Subcutaneous abdominal adipose tissue (tissue), 5 donors: ENCODE data around the gene TIMELESS.

Experiments used
- H3K27ac ChIP-seq: one replicate; pipeline ENCODE4 v1.7.0; 2013; ENCODE audit warnings: low read depth, mild to moderate bottlenecking, inconsistent platforms, low read length, moderate library complexity
- H3K27me3 ChIP-seq, 5 donors: one replicate each; pipeline ENCODE4 v1.7.0; 2013; ENCODE audit warnings: low read length in 5 of 5, inconsistent platforms in 1 of 5; ENCODE audit not compliant: control insufficient read depth in 5 of 5, insufficient read depth in 4 of 5
- H3K36me3 ChIP-seq, 5 donors: one replicate each; pipeline ENCODE4 v1.7.0; 2013; ENCODE audit warnings: low read length in 5 of 5; ENCODE audit not compliant: control insufficient read depth in 5 of 5, insufficient read depth in 5 of 5
- H3K4me1 ChIP-seq, 5 donors: one replicate each; pipeline ENCODE4 v1.7.0; 2013; ENCODE audit warnings: low read length in 5 of 5, mild to moderate bottlenecking in 3 of 5, moderate library complexity in 1 of 5; ENCODE audit not compliant: control insufficient read depth in 5 of 5, insufficient read depth in 5 of 5
- H3K4me3 ChIP-seq, 5 donors: one replicate each; pipeline ENCODE4 v1.7.0; 2013; ENCODE audit warnings: low read length in 5 of 5, low read depth in 1 of 5
- H3K9ac ChIP-seq, 5 donors: one replicate each; pipeline ENCODE4 v1.7.0; 2013; ENCODE audit warnings: low read length in 5 of 5, mild to moderate bottlenecking in 4 of 5, moderate library complexity in 3 of 5
- H3K9me3 ChIP-seq, 5 donors: one replicate each; pipeline ENCODE4 v1.7.0; 2013; ENCODE audit warnings: low read length in 5 of 5; ENCODE audit not compliant: control insufficient read depth in 5 of 5
- donor health status: healthy.
- donor health status: healthy.
- donor health status: healthy.
- donor health status: healthy.
- donor health status: healthy.

The TIMELESS gene

GRCh38 chr12:56366948-56367347 lies 82.3 kb downstream of the TIMELESS start:
- Histone ChIP-seq H3K4me1 (no peaks in the 10 kb centered on the region), H3K4me3 (no peak overlapping the region), H3K27ac (no peak overlapping the region), H3K9ac (no peak overlapping the region), H3K9me3 (no peaks in the 10 kb centered on the region), H3K36me3 (no peaks in the 10 kb centered on the region), H3K27me3 (no peaks in the 10 kb centered on the region)
